Fibroblast of lung (primary cell): ENCODE results near the gene APOH. TPM values are rescaled to one million over a fixed set of nuclear protein-coding genes. Genes with fewer than 3 reads are reported as not detected.

Experiments used
- DNase-seq, 2 donors: peaks; one replicate each; pipeline versions ENCODE4 v3.0.0 to v3.0.0-alpha.2; 2010; ENCODE audit warnings: low read depth in 2 of 2
- H2AFZ ChIP-seq: 2 replicates; pipeline ENCODE4 v1.5.1; 2012; ENCODE audit warnings: low read length, control low read depth, inconsistent platforms
- H3K27ac ChIP-seq: 2 replicates; pipeline ENCODE4 v1.5.1; 2011; ENCODE audit warnings: low read length, control low read depth; ENCODE audit not compliant: insufficient read depth
- H3K27me3 ChIP-seq: 2 replicates; pipeline ENCODE4 v1.5.1; 2011; ENCODE audit warnings: mild to moderate bottlenecking, low read length; ENCODE audit not compliant: control insufficient read depth, insufficient read depth
- H3K36me3 ChIP-seq: 2 replicates; pipeline ENCODE4 v1.5.1; 2011; ENCODE audit warnings: low read length; ENCODE audit not compliant: control insufficient read depth, insufficient read depth
- H3K4me1 ChIP-seq: 2 replicates; pipeline ENCODE4 v1.5.1; 2011; ENCODE audit warnings: low read length; ENCODE audit not compliant: control insufficient read depth, insufficient read depth; ENCODE audit errors: extremely low read depth
- H3K4me2 ChIP-seq: 2 replicates; pipeline ENCODE4 v1.5.1; 2011; ENCODE audit warnings: low read length, control low read depth; ENCODE audit not compliant: insufficient read depth; ENCODE audit errors: extremely low read depth
- H3K4me3 ChIP-seq, 4 experiments: fragments of 200-600 bp in 1 of 4; sonication (generic) in 1 of 4; replicated peaks in 1 of 4; 2 replicates each; pipeline ENCODE4 v1.5.1; 2011 to 2016; ENCODE audit warnings: low read length in 4 of 4, low read depth in 3 of 4, mild to moderate bottlenecking in 3 of 4, control low read depth in 2 of 4, inconsistent platforms in 1 of 4, mixed read lengths in 1 of 4; ENCODE audit not compliant: insufficient read depth in 1 of 4; ENCODE audit errors: control extremely low read depth in 1 of 4
- H3K79me2 ChIP-seq: 2 replicates; pipeline ENCODE4 v1.5.1; 2012; ENCODE audit warnings: mild to moderate bottlenecking, low read length, inconsistent platforms; ENCODE audit not compliant: control insufficient read depth, insufficient read depth
- H3K9ac ChIP-seq: 2 replicates; pipeline ENCODE4 v1.5.1; 2011; ENCODE audit warnings: mild to moderate bottlenecking, low read length, control low read depth; ENCODE audit not compliant: insufficient read depth
- H3K9me3 ChIP-seq: 2 replicates; pipeline ENCODE4 v1.5.1; 2012; ENCODE audit warnings: low read depth, low read length; ENCODE audit not compliant: control insufficient read depth, insufficient read depth
- H4K20me1 ChIP-seq: 2 replicates; pipeline ENCODE4 v1.5.1; 2011; ENCODE audit warnings: low read length; ENCODE audit not compliant: control insufficient read depth, insufficient read depth; ENCODE audit errors: extremely low read depth
- EZH2 ChIP-seq: IDR thresholded peaks from 2 replicates; pipeline ENCODE4 v1.5.1; 2012; ENCODE audit warnings: low read length, control low read depth, mild to moderate bottlenecking; ENCODE audit errors: missing control alignments
- polyA plus RNA-seq, 2 donors: library from polyadenylated mRNA; depleted of rRNA in 1 of 2; stranded (reverse) in 1 of 2; unstranded in 1 of 2; fragments of >200 nt; gene quantifications; 2 replicates each; pipeline ENCODE4 v1.2.1, GENCODE V29; 2011 to 2012; ENCODE audit warnings: missing spikeins in 1 of 2
- total RNA-seq: library from RNA; depleted of rRNA; stranded (reverse); fragments of >200 nt; gene quantifications from 2 replicates; pipeline ENCODE4 v1.2.1, GENCODE V29; 2014
- TF ChIP-seq, protein P1 (sequence below), 2 donors: IDR thresholded peaks in 1 of 2; conservative IDR thresholded peaks in 1 of 2; 1 replicate in 1 of 2; 2 replicates in 1 of 2; pipeline ENCODE4 v1.5.1; 2011 to 2012; ENCODE audit warnings: low read length in 2 of 2, control low read depth in 1 of 2, inconsistent platforms in 1 of 2, low read depth in 1 of 2, mild to moderate bottlenecking in 1 of 2

The APOH gene
- total and polyA plus RNA-seq, 2 donors (not counting 1 experiment from before 2014, with no cell fraction given), result not detected

DNA sequence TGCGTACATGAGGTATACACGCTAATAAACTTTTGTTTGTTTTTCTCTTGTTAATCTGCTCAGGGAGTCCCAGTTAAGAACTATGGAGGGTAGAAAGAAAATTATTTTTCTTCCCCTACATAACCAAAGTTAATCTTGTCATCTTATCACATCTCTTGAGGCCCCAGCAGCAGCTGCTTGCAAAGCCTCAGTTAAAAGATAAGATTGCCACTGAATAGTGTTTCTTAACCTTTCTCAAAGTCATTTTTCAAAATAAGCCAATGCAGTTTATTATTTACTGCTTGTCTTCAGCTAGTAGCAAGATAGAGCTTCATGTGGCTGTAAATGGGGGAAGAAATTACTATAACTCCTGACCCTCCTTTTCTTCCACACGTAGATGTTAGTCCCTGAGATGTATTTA lies 21.5 kb upstream of the APOH start:
- Histone ChIP-seq H3K79me2 (no peaks in the 10 kb centered on the region), H3K9ac (no peak overlapping the region), H3K4me1 (no peaks in the 10 kb centered on the region), H3K4me3 (no peak overlapping the region), H3K4me2 (no peak overlapping the region), H3K9me3 (no peaks in the 10 kb centered on the region), H3K27me3 (no peaks in the 10 kb centered on the region), H3K27ac (no peak overlapping the region), H4K20me1 (no peaks in the 10 kb centered on the region), H2AFZ (no peak overlapping the region), H3K36me3 (no peaks in the 10 kb centered on the region)
- no peak for DNase-seq
- TF ChIP-seq EZH2, result no peak
- TF ChIP-seq, protein P1, sequence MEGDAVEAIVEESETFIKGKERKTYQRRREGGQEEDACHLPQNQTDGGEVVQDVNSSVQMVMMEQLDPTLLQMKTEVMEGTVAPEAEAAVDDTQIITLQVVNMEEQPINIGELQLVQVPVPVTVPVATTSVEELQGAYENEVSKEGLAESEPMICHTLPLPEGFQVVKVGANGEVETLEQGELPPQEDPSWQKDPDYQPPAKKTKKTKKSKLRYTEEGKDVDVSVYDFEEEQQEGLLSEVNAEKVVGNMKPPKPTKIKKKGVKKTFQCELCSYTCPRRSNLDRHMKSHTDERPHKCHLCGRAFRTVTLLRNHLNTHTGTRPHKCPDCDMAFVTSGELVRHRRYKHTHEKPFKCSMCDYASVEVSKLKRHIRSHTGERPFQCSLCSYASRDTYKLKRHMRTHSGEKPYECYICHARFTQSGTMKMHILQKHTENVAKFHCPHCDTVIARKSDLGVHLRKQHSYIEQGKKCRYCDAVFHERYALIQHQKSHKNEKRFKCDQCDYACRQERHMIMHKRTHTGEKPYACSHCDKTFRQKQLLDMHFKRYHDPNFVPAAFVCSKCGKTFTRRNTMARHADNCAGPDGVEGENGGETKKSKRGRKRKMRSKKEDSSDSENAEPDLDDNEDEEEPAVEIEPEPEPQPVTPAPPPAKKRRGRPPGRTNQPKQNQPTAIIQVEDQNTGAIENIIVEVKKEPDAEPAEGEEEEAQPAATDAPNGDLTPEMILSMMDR (conservative IDR thresholded peaks at IDR 0.05 in 1 of 2, IDR thresholded peaks at IDR 0.05 in 1 of 2; ENCODE audit: low read depth in 1 of 2, low read length in 2 of 2), result no peak

DNA sequence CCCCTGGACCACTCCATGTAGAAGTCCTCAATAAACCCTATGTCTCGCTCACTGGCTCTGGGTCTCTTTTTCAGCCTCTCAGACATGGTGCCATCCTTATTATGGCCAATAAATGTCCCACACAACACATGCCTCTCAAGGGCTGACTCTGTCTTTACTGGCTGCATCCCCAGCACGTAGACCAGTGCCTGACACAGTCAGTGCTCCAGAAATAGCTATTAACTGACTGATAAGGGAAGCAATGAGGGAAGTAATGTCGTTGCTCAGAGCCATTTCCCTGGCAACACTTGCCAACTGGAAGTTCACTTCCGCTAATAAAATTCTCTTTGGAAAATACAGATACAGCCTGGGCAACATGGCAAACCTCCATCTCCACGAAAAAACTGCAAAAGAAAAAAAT lies 19.1 kb upstream of the APOH start:
- Histone ChIP-seq H3K4me3 (no peak overlapping the region), H3K4me1 (no peaks in the 10 kb centered on the region), H3K9me3 (no peaks in the 10 kb centered on the region), H3K27me3 (no peaks in the 10 kb centered on the region), H3K79me2 (no peaks in the 10 kb centered on the region), H3K4me2 (no peak overlapping the region), H2AFZ (no peak overlapping the region), H3K36me3 (no peaks in the 10 kb centered on the region), H4K20me1 (no peaks in the 10 kb centered on the region), H3K27ac (no peak overlapping the region), H3K9ac (no peak overlapping the region)
- no peak for TF ChIP-seq EZH2
- TF ChIP-seq, protein P1 (conservative IDR thresholded peaks at IDR 0.05 in 1 of 2, IDR thresholded peaks at IDR 0.05 in 1 of 2; ENCODE audit: low read depth in 1 of 2, low read length in 2 of 2), result no peak
- no peak for DNase-seq

DNA sequence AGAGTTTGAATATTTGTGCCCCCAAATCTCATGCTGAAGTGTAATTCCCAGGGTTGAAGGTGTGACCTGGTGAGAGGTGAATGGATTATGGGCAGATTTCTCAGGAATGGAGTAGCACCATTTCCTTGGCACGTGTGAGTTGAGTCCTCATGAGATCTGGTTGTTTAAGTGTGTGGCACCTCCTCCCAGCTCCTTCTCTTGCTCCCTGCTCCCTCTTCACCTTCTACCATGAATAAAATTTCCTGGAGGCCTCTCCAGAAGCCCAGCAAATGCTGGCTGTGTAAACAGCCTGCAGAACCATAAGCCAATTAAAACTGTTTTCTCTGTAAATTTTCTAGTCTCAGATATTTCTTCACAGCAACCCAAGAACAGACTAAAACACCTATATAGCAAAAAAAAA lies 12.6 kb upstream of the APOH start:
- H3K79me2 ChIP-seq, result no peaks in the 10 kb centered on the region
- no peak overlapping the region for H3K27ac ChIP-seq
- H3K36me3 ChIP-seq, result no peaks in the 10 kb centered on the region
- H4K20me1 ChIP-seq, result no peaks in the 10 kb centered on the region
- no peak for TF ChIP-seq EZH2
- H3K9ac ChIP-seq, result no peak overlapping the region
- H3K27me3 ChIP-seq, result no peaks in the 10 kb centered on the region
- no peak overlapping the region for H3K4me2 ChIP-seq
- no peak overlapping the region for H2AFZ ChIP-seq
- no peaks in the 10 kb centered on the region for H3K4me1 ChIP-seq
- DNase-seq, result no peak
- H3K9me3 ChIP-seq, result no peaks in the 10 kb centered on the region
- H3K4me3 ChIP-seq, result no peak overlapping the region
